CD4-positive, CD25-positive, alpha-beta regulatory T cell (primary cell): Measurements from ENCODE around the gene ZNF8. TPM values are rescaled to one million over a fixed set of nuclear protein-coding genes. Genes with fewer than 3 reads are reported as not detected.
"Not testable (repeated sequence)": the region's sequence is repeated elsewhere in the genome, so short reads cannot be mapped to it uniquely, and the experiment has no call there.

Experiments
- ATAC-seq, 2 donors: fragments of 150-1000 bp; cut with Tn5 transposase; one replicate each; pipeline ENCODE4 v1.10.0; 2021; ENCODE audit warnings: low read depth in 2 of 2, moderate number of reproducible peaks in 2 of 2, moderate library complexity in 1 of 2
- DNase-seq, 3 donors: peaks; one replicate each; pipeline versions ENCODE4 v3.0.0 to v3.0.0-alpha.2; 2012 to 2022; ENCODE audit warnings: mixed read lengths in 1 of 3
- H3K27ac ChIP-seq: one replicate; pipeline ENCODE4 v1.7.0; 2013; ENCODE audit warnings: mild to moderate bottlenecking, low read length; ENCODE audit not compliant: insufficient read depth, poor library complexity, severe bottlenecking
- H3K27me3 ChIP-seq: one replicate; pipeline ENCODE4 v1.7.0; 2013; ENCODE audit warnings: low read length; ENCODE audit not compliant: control insufficient read depth, insufficient read depth
- H3K36me3 ChIP-seq: one replicate; pipeline ENCODE4 v1.7.0; 2013; ENCODE audit warnings: mild to moderate bottlenecking, low read length, moderate library complexity; ENCODE audit not compliant: control insufficient read depth, insufficient read depth
- H3K4me1 ChIP-seq: 2 replicates; pipeline ENCODE4 v1.7.0; 2013; ENCODE audit warnings: mild to moderate bottlenecking, low read length; ENCODE audit not compliant: insufficient read depth, control insufficient read depth, poor library complexity, severe bottlenecking
- H3K4me3 ChIP-seq: one replicate; pipeline ENCODE4 v1.7.0; 2013; ENCODE audit warnings: low read depth, mild to moderate bottlenecking, low read length, moderate library complexity
- H3K9me3 ChIP-seq, 2 experiments: 1 replicate in 1 of 2; 2 replicates in 1 of 2; pipeline ENCODE4 v1.7.0; 2013; ENCODE audit warnings: low read length in 2 of 2, mild to moderate bottlenecking in 1 of 2, moderate library complexity in 1 of 2; ENCODE audit not compliant: control insufficient read depth in 2 of 2
- H3K27ac Mint-ChIP-seq, 3 donors: one replicate each; pipeline ENCODE4 v1.8.0; 2020 to 2022; ENCODE audit warnings: mild to moderate bottlenecking in 3 of 3, mixed read lengths in 3 of 3, moderate library complexity in 2 of 3
- H3K27me3 Mint-ChIP-seq: one replicate; pipeline ENCODE4 v1.8.0; 2022; ENCODE audit warnings: mild to moderate bottlenecking, mixed read lengths
- H3K36me3 Mint-ChIP-seq: one replicate; pipeline ENCODE4 v1.8.0; 2020; ENCODE audit warnings: mixed read lengths
- H3K4me1 Mint-ChIP-seq, 4 donors: one replicate each; pipeline ENCODE4 v1.8.0; 2020 to 2022; ENCODE audit warnings: mixed read lengths in 4 of 4, mild to moderate bottlenecking in 1 of 4
- H3K4me3 Mint-ChIP-seq, 4 donors: one replicate each; pipeline ENCODE4 v1.8.0; 2020 to 2022; ENCODE audit warnings: mild to moderate bottlenecking in 4 of 4, mixed read lengths in 4 of 4, moderate library complexity in 3 of 4
- H3K9me3 Mint-ChIP-seq, 7 donors: one replicate each; pipeline ENCODE4 v1.8.0; 2020 to 2022; ENCODE audit warnings: mixed read lengths in 7 of 7, mild to moderate bottlenecking in 3 of 7, moderate library complexity in 2 of 7
- polyA plus RNA-seq, 4 donors: library from polyadenylated mRNA; unstranded; fragments of 300-500 nt; fragmentation: Illumina TruSeq; gene quantifications; one replicate each; pipeline ENCODE4 v1.2.3, GENCODE V29; 2021
- total RNA-seq: library from RNA; stranded (reverse); gene quantifications from one replicate; pipeline ENCODE4 v1.2.3, GENCODE V29; 2022

The ZNF8 gene
- total and polyA plus RNA-seq, 5 donors from 2014 or later, result 0.33 to 6.7 (median 0.71) TPM

- Mint-ChIP-seq H3K4me1 (peaks cover 4 to 15% (median 6%) of the 10 kb centered on the region in 4 donors), H3K4me3 (no peak overlapping the region), H3K36me3 (peaks cover 37% of the 10 kb centered on the region), H3K9me3 (peaks cover 0 to 3% (median 0%) of the 10 kb centered on the region in 7 donors), H3K27ac (no peak overlapping the region), H3K27me3 (no peaks in the 10 kb centered on the region)
- H3K36me3 ChIP-seq, result peaks cover 18% of the 10 kb centered on the region
- no peak for DNase-seq
- H3K27ac ChIP-seq, result no peak overlapping the region
- H3K4me1 ChIP-seq, result no peaks in the 10 kb centered on the region
- no peaks in the 10 kb centered on the region for H3K9me3 ChIP-seq
- H3K4me3 ChIP-seq, result no peak overlapping the region
- no peaks in the 10 kb centered on the region for H3K27me3 ChIP-seq
- no peak for ATAC-seq
Observed at GRCh38 chr19:58336216-58336615, 57.5 kb downstream of the ZNF8 start.

DNA sequence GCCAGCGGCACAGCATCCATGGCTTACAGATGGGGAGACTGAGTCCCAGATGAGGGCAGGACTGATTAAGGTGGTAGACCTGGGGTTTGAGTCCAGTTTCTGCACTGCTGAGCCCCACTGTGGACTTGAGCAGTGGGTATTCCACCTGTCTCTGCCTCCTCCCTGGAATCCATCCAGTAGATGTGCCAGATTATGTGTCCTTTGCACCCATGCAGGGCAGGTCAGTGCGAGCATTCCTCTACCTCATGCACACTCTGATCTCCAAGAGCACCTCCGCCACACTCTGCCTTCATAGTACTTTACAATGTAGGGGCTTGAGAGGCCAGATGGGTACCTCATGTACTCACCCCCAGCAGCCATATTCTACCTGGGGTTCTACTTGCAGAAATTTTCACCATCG lies 58.1 kb downstream of the ZNF8 start:
- no peaks in the 10 kb centered on the region for H3K27me3 Mint-ChIP-seq
- no peak overlapping the region for H3K4me3 Mint-ChIP-seq
- no peaks in the 10 kb centered on the region for H3K9me3 ChIP-seq
- no peak for DNase-seq
- no peak for ATAC-seq
- H3K36me3 Mint-ChIP-seq, result peaks cover 39% of the 10 kb centered on the region
- H3K4me3 ChIP-seq, result no peak overlapping the region
- no peak overlapping the region for H3K27ac Mint-ChIP-seq
- peaks cover 4 to 15% (median 7%) of the 10 kb centered on the region in 4 donors for H3K4me1 Mint-ChIP-seq
- H3K27ac ChIP-seq, result no peak overlapping the region
- no peaks in the 10 kb centered on the region for H3K4me1 ChIP-seq
- peaks cover 0 to 3% (median 0%) of the 10 kb centered on the region in 7 donors for H3K9me3 Mint-ChIP-seq
- no peaks in the 10 kb centered on the region for H3K27me3 ChIP-seq
- peaks cover 18% of the 10 kb centered on the region for H3K36me3 ChIP-seq

DNA sequence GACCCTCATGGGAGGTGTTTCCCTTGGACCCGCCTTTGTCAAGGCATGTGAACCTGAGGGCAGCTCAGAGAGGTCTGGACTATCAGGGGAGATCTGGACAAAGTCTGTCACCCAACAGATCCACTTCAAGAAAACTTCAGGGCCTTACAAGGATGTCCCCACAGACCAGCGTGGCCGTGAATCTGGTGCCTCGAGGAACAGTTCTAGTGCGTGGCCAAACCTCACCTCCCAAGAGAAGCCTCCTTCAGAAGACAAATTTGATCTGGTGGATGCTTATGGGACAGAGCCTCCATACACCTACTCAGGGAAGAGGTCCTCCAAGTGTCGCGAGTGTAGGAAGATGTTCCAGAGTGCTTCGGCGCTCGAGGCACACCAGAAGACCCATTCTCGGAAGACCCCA lies 59.6 kb downstream of the ZNF8 start:
- H3K4me1 Mint-ChIP-seq, result peaks cover 4 to 10% (median 6%) of the 10 kb centered on the region in 4 donors
- DNase-seq, result no peak
- H3K27ac Mint-ChIP-seq, result no peak overlapping the region
- no peak overlapping the region for H3K4me3 Mint-ChIP-seq
- Histone ChIP-seq H3K36me3 (peaks cover 18% of the 10 kb centered on the region), H3K27ac (no peak overlapping the region), H3K9me3 (no peaks in the 10 kb centered on the region), H3K27me3 (no peaks in the 10 kb centered on the region), H3K4me1 (no peaks in the 10 kb centered on the region), H3K4me3 (no peak overlapping the region)
- no peak for ATAC-seq
- H3K36me3 Mint-ChIP-seq, result peaks cover 46% of the 10 kb centered on the region
- H3K9me3 Mint-ChIP-seq, result peaks cover 0 to 3% (median 0%) of the 10 kb centered on the region in 7 donors
- no peaks in the 10 kb centered on the region for H3K27me3 Mint-ChIP-seq

- Histone ChIP-seq H3K4me3 (no peak overlapping the region), H3K4me1 (no peaks in the 10 kb centered on the region), H3K36me3 (peaks cover 18% of the 10 kb centered on the region), H3K27ac (no peak overlapping the region), H3K9me3 (no peaks in the 10 kb centered on the region), H3K27me3 (no peaks in the 10 kb centered on the region)
- peaks cover 46% of the 10 kb centered on the region for H3K36me3 Mint-ChIP-seq
- DNase-seq (no peak), ATAC-seq (no peak)
- H3K27me3 Mint-ChIP-seq, result no peaks in the 10 kb centered on the region
- no peak overlapping the region for H3K27ac Mint-ChIP-seq
- H3K9me3 Mint-ChIP-seq, result peaks cover 0 to 3% (median 0%) of the 10 kb centered on the region in 7 donors
- H3K4me1 Mint-ChIP-seq, result peaks cover 4 to 10% (median 6%) of the 10 kb centered on the region in 4 donors
- no peak overlapping the region for H3K4me3 Mint-ChIP-seq
Observed at GRCh38 chr19:58338825-58339558, 60.2 kb downstream of the ZNF8 start.

GRCh38 chr19:58345558-58345957 lies 66.8 kb downstream of the ZNF8 start:
- Histone ChIP-seq H3K9me3 (no peaks in the 10 kb centered on the region), H3K36me3 (no peaks in the 10 kb centered on the region), H3K4me1 (peaks cover 20% of the 10 kb centered on the region), H3K4me3 (no peak overlapping the region), H3K27ac (no peak overlapping the region), H3K27me3 (no peaks in the 10 kb centered on the region)
- DNase-seq, result no peak
- H3K9me3 Mint-ChIP-seq, result no peaks in the 10 kb centered on the region
- H3K4me1 Mint-ChIP-seq, result peaks cover 0 to 32% (median 22%) of the 10 kb centered on the region in 4 donors
- no peak for ATAC-seq
- H3K27me3 Mint-ChIP-seq, result peaks cover 5% of the 10 kb centered on the region
- H3K36me3 Mint-ChIP-seq, result peaks cover 22% of the 10 kb centered on the region
- peak overlapping the region in 2 of 3 donors; percentile 80 to 90 for H3K27ac Mint-ChIP-seq
- H3K4me3 Mint-ChIP-seq, result peak overlapping the region; percentile 57 to 93 (median 84)

DNA sequence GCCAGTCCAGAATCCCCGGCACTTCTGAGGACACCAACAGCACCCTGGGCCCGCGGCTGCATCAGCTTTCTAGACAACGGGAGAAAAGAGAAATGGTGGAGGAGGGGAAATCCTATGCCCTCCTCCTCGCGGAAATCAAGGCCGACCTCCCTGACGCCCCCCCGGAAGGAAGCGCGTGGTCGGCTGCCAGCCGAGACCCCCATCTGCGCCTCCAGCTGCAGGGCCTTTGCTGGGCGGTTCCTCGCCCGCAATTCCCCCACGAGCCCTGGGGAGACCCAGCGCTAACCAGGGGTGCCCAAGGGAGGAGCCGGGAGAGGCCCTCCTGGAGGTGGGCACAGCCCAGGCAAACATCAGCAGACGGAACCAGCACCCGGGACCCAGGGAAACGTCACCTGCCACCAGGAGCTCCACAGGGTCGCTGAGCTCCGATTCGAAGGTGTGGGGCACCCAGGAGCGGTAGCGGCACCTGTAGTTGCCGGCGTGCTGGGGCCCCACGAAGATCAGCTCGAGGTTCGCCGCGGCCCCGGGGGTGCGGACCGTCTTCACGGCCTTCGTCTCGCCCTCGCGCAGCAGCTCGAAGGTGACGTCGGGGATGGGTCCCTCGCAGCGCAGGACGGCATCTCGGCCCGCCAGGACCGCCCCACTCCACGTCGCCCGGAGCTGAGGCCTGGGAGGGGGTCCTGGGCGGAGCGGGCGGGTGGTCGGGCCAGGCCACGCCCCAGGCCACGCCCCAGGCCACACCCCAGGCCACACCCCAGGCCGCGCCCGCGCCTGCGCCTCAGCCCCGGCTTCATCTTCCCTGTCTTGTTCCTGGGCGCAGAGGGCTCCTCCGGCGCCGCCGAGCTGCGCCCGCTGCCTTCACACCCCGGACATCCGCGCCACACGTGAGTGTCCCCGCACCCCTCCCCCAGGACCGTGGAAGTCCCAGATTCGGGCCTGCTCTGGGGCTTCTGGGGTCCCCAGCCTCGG lies 68.5 kb downstream of the ZNF8 start:
- Histone ChIP-seq H3K36me3 (no peaks in the 10 kb centered on the region), H3K4me1 (peaks cover 20% of the 10 kb centered on the region), H3K4me3 (peak overlapping the region; percentile 69), H3K27me3 (no peaks in the 10 kb centered on the region), H3K27ac (peak overlapping the region; percentile 70), H3K9me3 (no peaks in the 10 kb centered on the region)
- peaks cover 0 to 32% (median 17%) of the 10 kb centered on the region in 4 donors for H3K4me1 Mint-ChIP-seq
- peak overlapping the region; percentile 86 to 93 (median 90) for H3K27ac Mint-ChIP-seq
- peaks cover 12% of the 10 kb centered on the region for H3K36me3 Mint-ChIP-seq
- DNase-seq, result peak; percentile 61 to 73 (median 66)
- peak overlapping the region; percentile 89 to 96 (median 92) for H3K4me3 Mint-ChIP-seq
- H3K9me3 Mint-ChIP-seq, result peaks cover 0 to 2% (median 0%) of the 10 kb centered on the region in 7 donors
- peak; percentile 89 for ATAC-seq
- H3K27me3 Mint-ChIP-seq, result peaks cover 5% of the 10 kb centered on the region

GRCh38 chr19:58348080-58348479 lies 69.3 kb downstream of the ZNF8 start:
- Histone ChIP-seq H3K4me1 (peaks cover 20% of the 10 kb centered on the region), H3K4me3 (peak overlapping the region; percentile 69), H3K27ac (peak overlapping the region; percentile 57)
- H3K36me3 Mint-ChIP-seq, H3K27me3 ChIP-seq, H3K36me3 ChIP-seq, H3K9me3 ChIP-seq, ATAC-seq, H3K9me3 Mint-ChIP-seq, DNase-seq, H3K27me3 Mint-ChIP-seq: not testable (repeated sequence)
- Mint-ChIP-seq H3K4me3 (peak overlapping the region; percentile 89 to 96 (median 92)), H3K27ac (peak overlapping the region; percentile 43 to 93 (median 60)), H3K4me1 (peaks cover 0 to 35% (median 17%) of the 10 kb centered on the region in 4 donors)
